COLO668 (cell line): ENCODE measurements around the gene HSF5.
"Not testable (repeated sequence)": the region's sequence is repeated elsewhere in the genome, so short reads cannot be mapped to it uniquely, and the experiment has no call there.

Experiments
- DNase-seq: peaks from one replicate; lab custom pipeline; 2025; ENCODE audit not compliant: unreplicated experiment; lab: John Stamatoyannopoulos, UW

Gene HSF5

DNA sequence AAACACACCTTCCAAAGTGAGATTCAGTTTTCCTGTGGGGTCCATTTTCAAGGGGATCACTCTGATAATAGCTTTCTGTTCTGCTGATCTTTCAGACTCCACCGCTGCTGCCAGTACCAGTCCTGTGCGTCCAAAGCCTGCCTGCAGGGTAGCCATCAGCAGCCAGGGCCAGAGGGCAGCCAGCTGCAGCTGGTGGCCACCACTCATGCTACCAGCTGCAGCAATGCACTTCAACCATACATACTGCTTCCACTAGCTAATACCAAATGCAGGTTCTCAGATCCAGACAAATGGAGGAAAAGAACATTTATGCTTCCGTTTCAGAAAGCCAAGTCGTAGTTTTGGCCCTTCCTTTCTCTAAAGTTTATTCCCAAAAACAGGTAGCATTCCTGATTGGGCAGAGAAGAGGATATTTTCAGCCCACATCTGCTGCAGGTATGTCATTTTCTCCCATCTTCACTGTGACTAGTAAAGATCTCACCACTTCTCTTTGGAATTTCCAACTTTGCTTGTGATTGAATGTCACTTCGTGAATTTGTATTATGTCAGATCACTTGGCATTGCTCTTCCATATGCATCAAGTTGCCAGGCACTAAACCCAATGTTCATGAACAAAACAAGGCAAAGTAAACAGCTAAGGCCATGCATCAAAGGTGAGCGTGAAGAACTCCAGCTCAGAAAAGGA, 72.7 kb downstream of the HSF5 start:
- DNase-seq: peak; percentile 64

DNA sequence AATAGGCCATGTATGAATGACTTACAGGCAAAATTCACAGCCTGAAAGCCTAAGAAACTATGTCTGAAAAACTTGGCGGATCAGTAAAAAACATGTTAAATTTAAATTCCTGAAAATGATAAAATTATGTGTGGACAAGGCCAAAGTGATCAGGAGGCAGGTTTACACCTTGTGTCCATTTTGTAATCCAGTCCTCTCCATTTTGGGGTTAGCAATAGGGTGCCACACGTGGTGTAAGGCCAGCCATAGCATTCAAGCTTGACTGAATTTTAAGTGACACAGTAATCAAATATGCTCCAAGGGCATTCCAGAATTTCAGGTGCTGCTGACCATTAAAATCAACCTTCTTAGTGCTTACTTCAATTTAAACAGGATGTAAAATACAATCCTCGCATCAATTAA, 73.6 kb downstream of the HSF5 start:
- peak; percentile 20 for DNase-seq

DNA sequence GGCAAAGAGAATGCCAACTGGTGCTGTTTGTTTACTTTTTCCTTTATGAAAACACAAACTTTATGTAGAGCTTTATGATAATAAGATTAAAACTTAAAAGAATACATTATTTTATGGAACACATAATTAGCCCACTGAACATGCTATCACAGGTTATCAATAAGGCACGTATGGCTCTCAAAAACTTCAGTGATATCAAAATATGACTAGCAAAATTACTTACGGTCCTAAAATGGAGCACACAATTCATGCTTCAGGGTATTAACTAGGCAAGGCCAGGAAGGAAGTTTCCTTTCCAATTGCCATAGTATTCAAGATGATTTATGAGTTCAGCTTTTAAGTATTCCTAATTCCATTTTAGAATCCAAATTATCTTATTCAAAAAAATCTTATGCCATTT, 74.5 kb downstream of the HSF5 start:
- DNase-seq: no peak

DNA sequence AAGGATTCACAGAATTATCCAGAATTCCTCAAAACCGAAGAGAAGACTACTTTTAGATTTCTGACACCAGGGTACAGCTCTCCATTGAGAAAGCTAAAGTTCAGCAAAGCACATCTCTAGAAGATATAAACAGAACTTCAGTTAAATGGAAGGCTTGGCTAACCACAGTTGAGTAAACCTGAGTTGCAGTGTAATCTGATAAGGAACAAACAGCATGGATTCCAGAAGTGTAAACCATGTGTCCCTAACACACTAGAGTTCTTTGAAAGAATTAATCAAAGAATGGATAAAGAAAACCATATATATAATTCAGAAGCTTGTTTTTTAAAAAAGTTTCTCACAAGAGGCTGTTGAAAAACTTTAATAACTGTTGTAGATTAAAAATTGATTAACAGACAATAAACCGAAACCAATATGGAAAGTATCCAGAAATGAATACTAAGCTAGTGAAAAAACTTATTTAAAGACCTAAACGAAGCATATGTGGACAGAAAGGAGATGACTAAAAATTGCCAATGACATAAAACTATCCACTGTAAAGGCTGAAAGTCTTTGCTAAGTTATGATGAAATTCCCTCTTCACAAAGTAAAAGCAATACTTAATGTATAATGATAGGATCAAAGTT, 75.1 kb downstream of the HSF5 start:
- DNase-seq: no peak

DNA sequence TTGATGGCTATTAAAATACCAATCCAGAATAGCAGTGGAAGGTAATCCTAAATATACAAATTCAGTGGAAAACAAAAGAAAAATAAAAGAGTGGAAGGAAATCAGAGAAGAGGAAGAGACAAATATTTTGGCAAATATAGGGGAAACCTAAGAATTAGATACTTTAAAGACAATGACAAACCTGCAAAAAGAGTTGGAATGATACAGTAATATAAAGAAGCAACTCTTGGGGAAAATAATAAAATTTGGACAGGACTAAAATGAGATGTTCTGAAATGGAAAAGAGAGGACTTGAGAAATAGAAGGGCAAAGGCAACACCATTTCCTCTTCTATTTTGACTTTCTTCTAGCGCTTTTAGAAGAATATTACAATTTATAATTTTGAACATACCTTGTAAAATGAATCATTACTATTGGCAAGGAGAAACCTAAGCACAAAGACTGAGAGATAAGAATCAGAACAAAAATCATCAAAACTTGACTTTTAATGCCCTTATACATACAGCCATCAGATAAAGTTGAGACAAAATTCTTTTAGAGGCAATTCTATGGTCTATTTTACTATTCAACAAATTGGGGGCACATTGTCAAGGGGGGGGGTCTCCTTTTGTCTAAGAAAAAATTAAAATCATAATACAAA, 76.0 kb downstream of the HSF5 start:
- DNase-seq: no peak

DNA sequence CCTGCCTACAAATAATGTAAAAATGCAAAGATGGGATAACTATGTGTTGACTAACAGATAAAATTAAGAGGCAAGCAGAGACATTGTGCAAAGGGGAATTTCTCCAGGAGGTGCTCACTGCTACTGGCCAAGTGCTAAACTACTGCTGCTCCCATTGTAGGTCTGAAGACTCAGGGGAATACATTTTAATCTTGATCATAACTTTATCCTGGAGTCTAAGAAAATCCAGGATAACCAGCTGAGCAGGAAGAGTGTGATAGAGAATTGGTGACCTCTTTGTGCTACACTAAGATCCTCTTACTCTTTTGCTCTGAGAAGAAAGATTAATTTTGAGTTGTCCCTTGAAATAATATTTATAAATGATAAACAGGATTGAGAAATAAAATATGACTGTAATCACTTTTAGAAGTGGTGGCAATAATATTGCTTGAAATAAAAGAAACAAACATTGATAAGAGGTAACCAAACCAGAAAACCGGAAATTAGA, 76.8 kb downstream of the HSF5 start:
- DNase-seq: no peak

DNA sequence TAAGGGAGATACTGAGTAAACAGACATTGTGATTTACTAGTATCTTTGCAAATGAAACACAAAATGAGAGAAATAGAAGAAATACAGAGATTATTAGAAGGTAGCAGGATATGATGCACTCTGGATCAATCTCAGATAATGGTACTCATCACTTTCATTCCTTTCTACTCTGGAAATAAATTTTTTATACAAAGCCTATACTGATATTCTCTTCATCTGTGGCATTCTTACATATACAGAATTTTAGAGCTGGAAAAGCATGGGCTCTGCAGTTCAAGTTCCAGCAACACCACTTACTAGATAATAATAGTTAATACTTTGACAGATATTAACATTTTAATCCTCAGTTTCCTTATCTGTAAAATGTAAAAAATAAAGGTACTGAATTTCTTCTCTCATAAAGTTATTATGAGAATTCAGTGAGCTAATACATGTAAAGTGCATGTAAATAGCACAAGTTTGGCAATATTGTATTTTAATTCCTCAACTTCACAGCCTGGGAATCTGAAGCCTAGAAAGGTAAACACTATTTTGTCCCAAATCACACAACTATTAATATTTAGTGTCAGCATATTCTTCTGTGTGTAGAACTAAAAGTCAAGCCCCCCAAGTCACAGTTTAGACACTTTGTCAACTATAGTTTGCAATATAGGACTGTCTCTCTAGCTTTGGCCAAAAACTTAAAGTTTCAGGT, 77.3 kb downstream of the HSF5 start:
- no peak for DNase-seq

DNA sequence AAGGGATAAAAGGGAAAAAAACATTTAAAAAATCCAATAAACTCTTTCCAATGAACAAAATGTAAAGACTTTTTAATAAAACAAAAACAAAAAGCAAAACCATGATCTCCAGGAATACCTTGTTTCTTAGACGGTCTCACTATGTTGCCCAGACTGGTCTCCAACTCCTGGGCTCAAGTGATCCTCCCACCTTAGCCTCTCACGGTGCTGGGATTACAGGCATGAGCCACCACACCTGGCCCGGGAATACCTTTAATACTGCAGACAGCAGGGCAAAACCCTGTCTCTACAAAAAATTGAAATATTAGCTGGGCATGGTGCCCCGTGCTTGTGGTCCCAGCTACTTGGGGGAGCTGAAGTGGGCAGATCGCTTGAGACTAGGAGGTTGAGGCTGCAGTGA, 78.8 kb downstream of the HSF5 start:
- no peak for DNase-seq

DNA sequence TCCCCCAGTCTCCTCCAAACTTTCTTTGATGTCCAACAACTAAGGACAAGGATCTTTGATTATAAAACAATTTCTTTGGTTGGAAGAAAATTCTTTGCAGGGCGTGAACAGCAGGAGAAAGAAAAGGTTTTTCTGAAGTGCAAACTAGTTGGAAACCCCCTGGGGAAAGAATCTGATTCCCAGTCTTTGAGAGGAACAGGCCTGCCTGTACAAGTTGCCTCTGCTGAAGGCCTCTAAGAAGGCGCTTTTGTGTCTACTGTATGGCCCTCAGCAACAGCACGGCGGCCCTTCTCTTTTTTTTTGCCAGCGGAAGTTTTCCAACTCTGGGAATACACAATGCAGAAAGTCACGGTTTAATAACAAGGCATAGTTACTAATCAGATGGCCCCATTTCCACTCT, 84.9 kb downstream of the HSF5 start:
- DNase-seq: no peak

DNA sequence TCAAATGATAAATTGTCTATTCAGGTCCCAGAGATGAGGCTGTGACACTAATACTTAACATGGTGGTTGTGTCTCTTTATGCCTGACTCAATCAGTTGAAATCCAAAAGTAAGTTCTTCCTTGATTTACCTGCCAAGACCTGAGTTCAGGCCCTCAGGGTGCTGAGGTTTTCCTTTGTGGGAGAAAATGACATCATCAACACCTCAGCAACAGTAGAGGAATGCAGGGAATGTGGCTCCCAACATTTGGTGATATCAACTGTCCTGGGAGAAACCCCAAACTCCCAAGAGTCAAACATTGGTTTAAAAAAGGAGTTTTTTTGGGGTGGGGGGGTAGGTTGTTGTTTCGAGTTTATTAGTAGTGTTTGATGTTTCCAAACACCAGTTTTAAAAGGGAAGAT, 85.5 kb downstream of the HSF5 start:
- no peak for DNase-seq

DNA sequence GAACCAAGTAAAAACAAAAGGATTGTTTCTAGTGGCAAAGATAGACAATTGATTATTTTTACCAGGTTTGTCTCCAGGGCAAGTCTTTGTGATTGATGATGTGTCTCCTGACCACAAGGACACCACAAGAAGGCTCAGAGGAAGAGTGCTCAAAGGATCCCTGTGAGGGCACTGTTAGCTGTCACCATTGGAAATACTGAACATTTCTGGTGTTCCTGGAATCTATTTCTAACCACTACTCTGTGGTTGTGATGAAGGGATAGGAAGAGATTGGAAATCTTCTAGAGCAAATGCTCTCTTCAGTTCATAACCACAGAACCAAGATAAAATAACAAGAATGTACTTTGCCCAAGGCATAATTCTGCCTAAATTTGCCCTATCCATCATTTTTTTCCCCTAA, 86.2 kb downstream of the HSF5 start:
- no peak for DNase-seq

DNA sequence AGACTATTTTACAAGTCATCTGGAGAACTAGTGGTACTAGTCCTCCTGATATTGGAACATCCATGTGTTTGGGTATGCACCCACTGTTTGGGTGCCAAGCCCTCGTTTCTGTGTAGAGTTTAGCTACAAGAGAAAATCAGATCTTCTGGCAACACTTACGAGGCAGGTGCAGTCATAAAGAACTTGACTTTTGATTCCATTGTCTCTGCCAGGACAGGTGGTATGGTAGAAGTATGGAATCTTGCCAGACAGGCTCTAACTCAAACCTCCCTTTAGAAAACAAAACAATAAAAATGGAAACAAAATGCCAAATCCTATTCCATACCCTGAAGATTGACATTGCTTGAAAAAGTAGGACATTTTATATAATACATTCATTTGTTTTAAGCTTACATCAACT, 86.9 kb downstream of the HSF5 start:
- no peak for DNase-seq

DNA sequence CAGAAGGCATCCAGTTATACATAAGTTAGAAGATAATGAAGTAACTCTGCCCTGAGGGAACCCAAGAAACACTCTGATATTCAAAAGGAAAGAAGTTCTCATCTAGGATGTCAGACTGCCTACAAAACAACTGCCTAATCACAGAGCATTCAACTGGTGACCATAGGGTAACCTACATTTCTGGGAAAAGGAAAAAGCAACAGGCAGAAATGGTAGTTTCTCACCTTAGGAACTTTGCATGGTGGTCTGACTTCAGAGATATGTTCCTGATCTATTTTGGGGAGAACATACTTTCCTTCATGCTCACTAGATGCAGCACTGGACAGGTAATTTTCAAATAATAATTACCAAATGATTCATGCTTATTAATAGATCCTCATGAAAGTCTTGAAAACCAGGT, 87.4 kb downstream of the HSF5 start:
- no peak for DNase-seq

DNA sequence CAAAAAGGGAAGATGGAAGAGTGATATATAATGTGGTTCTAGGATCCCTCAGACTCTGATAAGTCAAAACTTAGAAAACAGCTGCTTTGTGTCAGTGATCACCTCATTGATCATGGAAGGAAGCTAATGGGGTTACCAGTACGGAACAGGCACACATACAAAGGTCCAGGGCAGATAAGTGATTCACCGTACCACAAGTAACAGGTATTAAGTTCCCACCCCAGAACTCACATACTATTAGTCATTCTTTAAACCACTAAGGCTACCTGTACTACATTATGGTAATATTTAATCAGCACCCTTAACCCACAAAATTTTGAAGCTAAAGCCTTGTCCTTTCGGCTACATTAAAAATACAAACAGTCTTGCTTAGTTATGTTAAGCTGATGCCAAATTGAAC, 88.2 kb downstream of the HSF5 start:
- no peak for DNase-seq

DNA sequence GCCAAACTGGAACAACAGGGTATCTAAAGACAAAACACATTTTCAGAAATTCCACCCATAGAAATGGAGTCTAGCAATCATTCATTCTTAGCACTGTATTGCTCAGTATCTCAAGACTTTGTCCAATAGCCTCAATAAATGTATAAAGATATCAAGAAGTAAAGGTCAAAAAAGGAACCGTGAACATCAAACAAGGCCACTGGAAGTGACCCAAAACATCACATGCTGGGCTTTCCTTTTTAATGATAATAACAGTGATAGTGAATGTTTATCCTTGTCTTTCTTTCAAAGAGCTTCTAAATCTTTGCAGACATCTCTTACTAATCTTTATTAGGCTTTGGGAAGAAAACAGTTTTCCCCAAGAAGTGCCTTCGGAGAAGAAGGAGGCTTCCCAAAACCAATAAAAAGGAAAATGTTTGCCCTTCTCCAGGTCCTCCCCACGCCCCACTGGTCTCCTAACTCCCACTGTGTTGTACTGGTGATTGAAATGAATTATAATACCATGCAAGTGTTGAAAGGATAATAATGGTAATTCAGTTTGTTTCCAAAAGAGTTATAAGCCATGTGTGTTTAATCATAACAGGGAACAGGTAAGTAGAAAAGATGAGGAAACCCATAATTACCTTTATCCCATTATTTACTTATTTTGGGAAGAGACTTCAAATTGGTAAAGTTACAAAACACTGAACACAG, 89.5 kb downstream of the HSF5 start:
- DNase-seq: no peak

DNA sequence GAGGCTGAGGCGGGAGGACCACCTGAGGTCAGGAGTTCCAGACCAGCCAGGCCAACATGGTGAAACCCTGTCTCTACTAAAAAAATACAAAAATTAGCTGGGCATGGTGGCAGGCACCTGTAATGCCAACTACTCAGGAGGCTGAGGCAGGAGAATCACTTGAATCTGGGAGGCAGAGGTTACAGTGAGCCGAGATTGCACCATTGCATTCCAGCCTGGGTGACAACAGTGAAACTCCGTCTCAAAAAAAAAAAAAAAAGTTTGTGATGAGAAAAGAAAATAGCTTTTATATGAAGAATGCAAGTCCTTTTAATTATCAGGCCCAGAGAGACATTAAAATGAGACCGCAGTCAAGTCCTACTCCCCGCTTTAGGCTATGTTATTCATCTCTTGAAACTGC, 90.8 kb downstream of the HSF5 start:
- DNase-seq: not testable (repeated sequence)

DNA sequence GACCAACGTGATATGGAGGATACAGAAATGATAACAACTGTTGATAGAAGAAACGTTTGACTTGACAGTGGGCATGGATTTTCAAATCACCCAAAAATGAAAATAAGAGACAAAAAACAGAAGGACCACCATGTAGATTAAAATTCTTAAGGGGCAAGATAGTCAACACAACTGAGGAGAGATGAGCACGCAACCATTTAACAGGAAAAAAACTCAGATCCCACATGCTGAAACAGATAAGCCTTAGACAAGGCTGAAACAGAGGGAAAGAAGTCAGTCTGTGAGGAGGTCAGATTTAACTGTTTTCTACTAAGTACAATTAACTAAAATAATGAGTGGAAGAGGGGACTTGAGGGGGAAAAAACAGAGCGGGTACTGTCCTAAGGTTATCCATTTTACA, 92.0 kb downstream of the HSF5 start:
- no peak for DNase-seq

DNA sequence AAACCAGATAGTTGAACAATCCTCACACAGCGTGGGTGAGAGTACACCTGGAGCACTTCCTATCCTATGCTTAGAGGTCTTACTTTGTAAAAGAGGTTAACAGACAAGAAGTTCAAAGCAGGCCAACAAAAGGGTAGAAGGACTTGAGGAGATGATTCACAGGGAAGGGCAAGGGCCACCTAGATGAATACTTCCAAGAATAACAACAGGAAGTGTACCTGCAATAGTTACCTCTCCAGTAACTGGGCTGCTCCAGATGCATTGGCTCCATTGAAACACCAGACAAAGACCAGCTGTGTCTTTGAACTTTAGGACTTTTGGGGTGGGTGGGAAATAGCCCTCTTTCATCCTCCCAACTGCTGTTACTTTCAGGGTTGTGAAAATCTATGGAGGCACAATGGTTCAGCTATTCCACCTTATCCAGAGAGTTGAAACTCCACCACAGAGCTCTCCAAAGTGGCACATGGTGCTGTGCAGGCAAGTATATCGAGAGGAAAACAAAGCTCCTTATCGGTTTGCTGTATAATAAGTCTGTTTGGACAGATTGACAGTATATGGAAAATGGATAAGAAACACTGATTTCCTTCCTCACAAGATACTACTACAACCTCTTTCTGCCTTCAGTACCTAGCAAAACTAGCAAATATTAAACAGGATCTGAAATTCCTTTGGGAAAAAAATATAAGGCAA, 93.5 kb downstream of the HSF5 start:
- DNase-seq: no peak

DNA sequence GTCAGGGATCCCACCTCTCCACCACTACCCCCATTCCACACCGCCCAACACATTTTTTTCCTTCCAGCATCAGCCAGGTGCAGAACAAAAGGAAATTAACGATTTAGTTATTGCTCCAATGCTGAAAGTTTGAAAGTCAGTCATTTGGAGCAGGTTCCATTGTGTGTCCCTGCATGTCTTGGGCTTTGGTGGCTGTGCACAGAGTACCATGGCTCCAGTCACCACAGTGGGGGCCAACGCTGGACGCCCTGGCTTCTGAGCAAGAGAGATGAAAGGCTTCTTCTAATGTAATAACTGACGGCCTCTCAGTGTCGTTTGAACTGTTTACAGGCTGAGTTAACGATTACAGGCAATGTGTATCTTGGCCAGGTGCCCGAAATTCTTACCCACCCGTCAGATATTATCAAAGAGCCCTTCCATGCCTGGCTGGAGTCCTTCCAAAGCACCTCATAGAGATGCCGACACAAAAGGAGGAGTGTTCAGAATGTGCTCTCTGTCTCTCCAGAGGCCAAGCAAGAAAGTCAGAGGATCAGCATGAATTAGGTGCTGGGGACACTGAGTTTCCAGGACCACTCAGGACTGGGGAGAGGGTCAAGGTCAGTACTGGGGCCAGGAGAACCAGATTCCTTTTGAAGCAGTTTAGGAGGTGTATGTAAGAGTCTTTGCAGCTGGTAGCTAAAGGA, 96.8 kb downstream of the HSF5 start:
- peak; percentile 81 for DNase-seq

DNA sequence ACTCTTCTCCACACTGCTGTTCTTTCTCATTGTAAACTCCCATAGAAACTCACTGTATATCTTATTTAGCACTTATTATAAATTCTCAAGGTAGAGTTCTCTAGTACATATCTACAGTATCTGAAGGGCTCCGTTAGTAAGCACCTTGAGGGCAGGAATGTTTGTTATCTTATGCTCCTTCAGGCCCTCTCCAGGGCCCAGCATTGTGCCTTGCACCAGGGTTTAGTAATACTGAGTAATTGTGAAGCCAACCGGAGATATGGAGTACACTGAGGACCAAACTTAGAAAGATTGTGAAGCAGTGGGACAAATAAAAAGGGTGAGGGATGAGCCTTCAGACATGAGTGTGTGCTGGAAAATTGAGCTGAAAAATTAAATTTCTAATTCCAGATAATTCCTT, 97.3 kb downstream of the HSF5 start:
- no peak for DNase-seq
